GM12864 (cell line): ENCODE results near the gene NETO2.
"Not testable (repeated sequence)": the region's sequence is repeated elsewhere in the genome, so short reads cannot be mapped to it uniquely, and the experiment has no call there.

Experiments
- DNase-seq: peaks from one replicate; pipeline ENCODE4 v3.0.0-alpha.2; 2011; ENCODE audit warnings: low read depth
- H3K4me3 ChIP-seq: 2 replicates; pipeline ENCODE4 v1.5.1; 2011; ENCODE audit warnings: mild to moderate bottlenecking, low read depth, low read length, control low read depth
- TF ChIP-seq, protein P1 (sequence below): IDR thresholded peaks from 2 replicates; pipeline ENCODE4 v1.5.1; 2011; ENCODE audit warnings: low read depth, mild to moderate bottlenecking, moderate library complexity, low read length, control low read depth, inconsistent platforms; ENCODE audit errors: missing control alignments

NETO2 gene

DNA sequence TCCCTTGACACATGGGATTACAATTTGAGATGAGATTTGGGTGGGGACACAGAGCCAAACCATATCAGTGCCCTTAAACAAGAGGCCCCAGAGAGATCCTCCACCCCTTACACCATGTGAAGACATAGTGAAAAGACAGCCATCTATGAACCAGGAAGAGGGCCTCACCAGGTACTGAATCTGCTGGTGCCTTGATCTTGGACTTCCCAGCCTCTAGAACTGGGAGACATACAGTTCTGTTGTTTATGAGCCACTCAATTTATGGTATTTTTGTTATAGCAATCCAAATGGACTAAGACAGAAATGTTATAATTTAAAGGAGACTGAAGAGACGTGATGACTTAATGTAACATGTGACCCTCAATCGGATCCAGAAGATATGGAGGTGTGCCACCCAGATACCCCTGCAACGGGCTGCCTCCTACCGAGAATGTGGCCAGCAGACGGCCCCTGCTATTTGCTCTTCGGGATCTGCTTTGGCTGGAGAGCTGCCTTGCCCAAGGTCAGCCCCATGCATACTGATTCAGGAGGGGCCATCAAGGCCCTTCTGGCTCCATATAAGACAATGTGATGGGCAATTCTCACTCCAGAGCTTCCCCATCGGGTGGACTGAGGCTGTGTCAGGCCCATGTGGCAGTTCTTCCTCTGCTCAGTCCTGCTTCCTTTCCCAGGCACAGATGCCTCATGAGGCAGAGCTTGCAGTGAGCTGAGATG is 80.6 kb downstream of the NETO2 start:
- H3K4me3 ChIP-seq, result no peak overlapping the region
- no peak for DNase-seq
- TF ChIP-seq, protein P1, sequence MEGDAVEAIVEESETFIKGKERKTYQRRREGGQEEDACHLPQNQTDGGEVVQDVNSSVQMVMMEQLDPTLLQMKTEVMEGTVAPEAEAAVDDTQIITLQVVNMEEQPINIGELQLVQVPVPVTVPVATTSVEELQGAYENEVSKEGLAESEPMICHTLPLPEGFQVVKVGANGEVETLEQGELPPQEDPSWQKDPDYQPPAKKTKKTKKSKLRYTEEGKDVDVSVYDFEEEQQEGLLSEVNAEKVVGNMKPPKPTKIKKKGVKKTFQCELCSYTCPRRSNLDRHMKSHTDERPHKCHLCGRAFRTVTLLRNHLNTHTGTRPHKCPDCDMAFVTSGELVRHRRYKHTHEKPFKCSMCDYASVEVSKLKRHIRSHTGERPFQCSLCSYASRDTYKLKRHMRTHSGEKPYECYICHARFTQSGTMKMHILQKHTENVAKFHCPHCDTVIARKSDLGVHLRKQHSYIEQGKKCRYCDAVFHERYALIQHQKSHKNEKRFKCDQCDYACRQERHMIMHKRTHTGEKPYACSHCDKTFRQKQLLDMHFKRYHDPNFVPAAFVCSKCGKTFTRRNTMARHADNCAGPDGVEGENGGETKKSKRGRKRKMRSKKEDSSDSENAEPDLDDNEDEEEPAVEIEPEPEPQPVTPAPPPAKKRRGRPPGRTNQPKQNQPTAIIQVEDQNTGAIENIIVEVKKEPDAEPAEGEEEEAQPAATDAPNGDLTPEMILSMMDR, result no peak

DNA sequence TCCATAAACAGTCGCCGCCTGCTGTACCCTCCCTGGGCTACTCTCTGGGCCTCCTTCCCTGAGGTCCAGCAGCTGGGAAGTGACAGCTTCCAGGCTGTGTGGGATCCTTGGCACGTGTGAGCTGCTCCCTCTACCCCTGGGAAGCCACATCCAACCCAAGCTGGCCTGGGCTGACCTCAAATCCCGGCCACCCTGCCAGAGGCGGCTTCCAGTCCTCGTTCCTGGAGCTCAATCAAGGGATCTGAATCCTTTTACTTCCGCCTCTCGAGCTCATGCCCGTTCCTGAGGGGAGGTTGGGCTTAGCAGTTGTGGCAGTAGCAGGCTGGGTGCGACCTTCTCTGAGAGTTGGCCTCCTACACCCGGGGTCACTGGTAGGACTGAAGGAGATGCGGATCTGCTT is 82.5 kb downstream of the NETO2 start:
- no peak overlapping the region for H3K4me3 ChIP-seq
- DNase-seq, result no peak
- TF ChIP-seq, protein P1, result no peak

DNA sequence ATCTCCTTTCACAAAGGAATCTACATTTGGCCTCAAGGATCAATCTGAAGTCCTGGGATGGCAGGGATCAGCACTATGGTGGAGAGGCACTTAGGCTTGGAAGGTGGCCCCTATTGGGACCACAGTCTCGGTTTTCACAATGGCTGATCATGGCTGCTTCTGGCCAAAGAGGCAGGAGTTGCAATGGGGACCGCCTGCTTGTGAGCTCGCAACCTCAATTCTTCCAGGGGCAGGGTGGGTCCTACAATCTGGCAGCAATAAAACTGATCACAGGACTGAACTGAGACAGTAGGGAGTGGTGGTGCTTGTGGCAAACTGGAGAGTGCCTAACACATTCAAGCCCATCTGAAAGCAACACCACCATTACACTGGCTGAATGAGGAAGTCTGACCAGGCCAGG is 83.1 kb downstream of the NETO2 start:
- H3K4me3 ChIP-seq, result no peak overlapping the region
- no peak for DNase-seq
- TF ChIP-seq, protein P1, result no peak

DNA sequence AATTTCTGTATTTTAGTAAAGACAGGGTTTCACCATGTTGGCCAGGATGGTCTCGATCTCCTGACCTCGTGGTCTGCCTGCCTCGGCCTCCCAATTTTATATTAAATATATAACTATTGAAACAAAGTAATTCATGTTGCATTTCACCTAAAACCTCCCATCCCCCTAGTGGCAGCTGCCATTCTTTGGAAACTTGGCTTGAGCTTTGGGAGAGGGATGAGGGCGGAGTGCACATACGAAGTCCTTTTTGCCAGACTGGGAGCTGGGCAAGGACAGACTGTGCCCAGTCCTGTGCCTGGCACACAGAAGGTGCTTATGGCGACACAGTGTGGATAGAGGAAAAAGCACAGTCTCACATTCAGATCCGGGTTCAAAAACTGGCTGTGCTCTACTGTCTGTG is 83.8 kb downstream of the NETO2 start:
- TF ChIP-seq, protein P1, result no peak
- no peak for DNase-seq
- no peak overlapping the region for H3K4me3 ChIP-seq

DNA sequence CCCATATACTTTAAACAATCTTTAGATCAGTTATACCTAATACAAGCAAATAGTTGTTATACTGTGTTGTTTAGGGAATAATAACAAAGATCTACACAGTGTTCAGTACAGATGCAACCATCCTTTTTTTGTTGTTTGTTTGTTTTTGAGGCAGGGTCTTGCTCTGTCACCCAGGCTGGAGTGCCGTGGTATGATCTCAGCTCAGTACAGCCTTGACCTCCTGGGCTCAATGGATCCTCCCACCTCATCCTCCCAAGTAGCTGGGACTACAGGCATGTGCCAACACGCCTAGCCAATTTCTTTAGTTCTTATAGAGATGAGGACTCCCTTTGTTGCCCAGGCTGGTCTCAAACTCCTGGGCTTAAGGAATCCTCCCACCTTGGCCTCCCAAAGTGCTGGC is 84.6 kb downstream of the NETO2 start:
- DNase-seq, H3K4me3 ChIP-seq: not testable (repeated sequence)

- no peak overlapping the region for H3K4me3 ChIP-seq
- no peak for DNase-seq
- TF ChIP-seq, protein P1, result no peak
Measured at GRCh38 chr16:47058295-47059086, 85.3 kb downstream of the NETO2 start.

DNA sequence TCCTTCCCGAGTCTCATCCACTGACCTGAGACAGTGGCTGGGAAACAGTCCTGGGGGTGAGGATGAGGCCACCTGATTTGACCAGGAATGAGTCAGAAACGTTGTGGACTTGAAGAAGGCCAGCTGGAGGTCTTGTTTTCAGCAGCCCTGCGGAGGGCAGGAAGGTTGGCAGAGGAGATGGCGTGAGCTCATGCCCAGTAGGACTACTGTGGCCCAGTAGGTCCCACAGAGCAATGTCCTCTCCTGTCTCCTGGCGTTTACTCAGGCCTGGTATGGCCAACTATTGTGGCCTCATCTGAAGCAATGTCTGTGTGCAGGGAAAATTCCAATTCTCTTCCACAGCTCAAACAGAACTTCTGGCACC is 86.1 kb downstream of the NETO2 start:
- TF ChIP-seq, protein P1, result no peak

More for the DNA sequence above, 86.1 kb downstream of the NETO2 start:
- DNase-seq, result no peak
- H3K4me3 ChIP-seq, result no peak overlapping the region
